NB4 (cell line): ENCODE data around the gene IDI2.

ENCODE experiments used
- CTCF ChIP-seq: IDR thresholded peaks from one replicate; pipeline ENCODE4 v1.5.1; 2012; ENCODE audit warnings: low read depth, low read length
- MYC ChIP-seq: IDR thresholded peaks from 2 replicates; pipeline ENCODE4 v1.6.1; 2011; ENCODE audit warnings: low read depth, low read length
- POLR2A ChIP-seq: IDR thresholded peaks from 2 replicates; pipeline ENCODE4 v1.6.1; 2011; ENCODE audit warnings: mild to moderate bottlenecking; ENCODE audit not compliant: insufficient read length; ENCODE audit errors: extremely low read depth

- TF ChIP-seq MYC (no peak), CTCF (no peak), POLR2A (no peak)
These were observed 32.4 kb upstream of the IDI2 start for GRCh38 chr10:1058017-1058416.
